Small intestine (tissue), 7 donors: ENCODE data around the gene DAPK1. TPM values are rescaled to one million over a fixed set of nuclear protein-coding genes. Genes with fewer than 3 reads are reported as not detected.
A peak's percentile ranks its signal among the peaks of the same experiment; 100 is the strongest.

Experiments used
- DNase-seq, 2 donors: peaks; one replicate each; pipeline versions ENCODE4 v3.0.0 to v3.0.0-alpha.2; 2013
- FAIRE-seq: peaks from 2 replicates; lab custom pipeline; 2012; peaks lifted over from hg19 to GRCh38; lab: Jason Lieb, UNC
- H3K27ac ChIP-seq, 3 donors: one replicate each; pipeline ENCODE4 v1.5.1; 2013; ENCODE audit warnings: low read length in 2 of 3, mild to moderate bottlenecking in 2 of 3, control low read depth in 1 of 3, inconsistent platforms in 1 of 3, low read depth in 1 of 3, moderate library complexity in 1 of 3
- H3K27me3 ChIP-seq, 3 donors: one replicate each; pipeline ENCODE4 v1.6.1; 2013; ENCODE audit warnings: low read length in 3 of 3, inconsistent platforms in 1 of 3; ENCODE audit not compliant: control insufficient read depth in 3 of 3, insufficient read depth in 3 of 3
- H3K36me3 ChIP-seq, 3 donors: one replicate each; pipeline ENCODE4 v1.6.1; 2013; ENCODE audit warnings: low read length in 3 of 3, inconsistent platforms in 1 of 3, low read depth in 1 of 3, mild to moderate bottlenecking in 1 of 3, moderate library complexity in 1 of 3; ENCODE audit not compliant: control insufficient read depth in 3 of 3, insufficient read depth in 2 of 3
- H3K4me1 ChIP-seq, 3 donors: one replicate each; pipeline ENCODE4 v1.6.1; 2013; ENCODE audit warnings: low read length in 2 of 3, inconsistent platforms in 1 of 3, low read depth in 1 of 3, mild to moderate bottlenecking in 1 of 3, moderate library complexity in 1 of 3; ENCODE audit not compliant: control insufficient read depth in 3 of 3, insufficient read depth in 2 of 3
- H3K4me3 ChIP-seq, 3 donors: one replicate each; pipeline ENCODE4 v1.5.1; 2013; ENCODE audit warnings: low read length in 3 of 3, control low read depth in 1 of 3, inconsistent platforms in 1 of 3, low read depth in 1 of 3, mild to moderate bottlenecking in 1 of 3, moderate library complexity in 1 of 3
- H3K9me3 ChIP-seq, 2 donors: one replicate each; pipeline ENCODE4 v1.6.1; 2013; ENCODE audit warnings: low read depth in 1 of 2, low read length in 1 of 2; ENCODE audit not compliant: control insufficient read depth in 2 of 2, insufficient read depth in 1 of 2
- WGBS, 3 donors: extraction: QIAGEN DNeasy Blood & Tissue Kit; methylation state at CpG; one replicate each; pipeline ENCODE4 v1.1.7; 2013; 5-methylcytosine and 5-hydroxymethylcytosine counted together
- polyA plus RNA-seq, 4 donors: library from polyadenylated mRNA; stranded (reverse) in 3 of 4; unstranded in 1 of 4; fragments of 200-250 nt in 3 of 4; fragments of 120-200 nt in 1 of 4; gene quantifications; one replicate each; pipeline versions ENCODE4 v1.2.1 to v1.2.3, GENCODE V29; 2013
- donor health status: healthy with polysubstance abuse.
- donor health status: control.
- donor health status: control.
- donor health status: Bipolar disorder and iron deficiency.
- donor health status: healthy.

Gene DAPK1
- polyA plus RNA-seq, 4 donors: 6.8 to 21.7 (median 9.6) TPM

- Histone ChIP-seq H3K9me3 (peaks cover 0 to 7% of the 10 kb centered on the region in 2 donors), H3K27me3 (no peaks in the 10 kb centered on the region), H3K27ac (no peak overlapping the region), H3K36me3 (peaks cover 0 to 8% (median 0%) of the 10 kb centered on the region in 3 donors), H3K4me3 (no peak overlapping the region), H3K4me1 (no peaks in the 10 kb centered on the region)
- DNase-seq: no peak
- WGBS, 3 donors: 89 to 97% (median 94%) methylated on average over 3 of the region's 3 CpGs
- no peak for FAIRE-seq
These were observed 133.2 kb downstream of the DAPK1 start for GRCh38 chr9:87630846-87631245.

GRCh38 chr9:87635656-87636501, 138.2 kb downstream of the DAPK1 start:
- H3K27me3 ChIP-seq: no peaks in the 10 kb centered on the region
- no peak overlapping the region for H3K27ac ChIP-seq
- DNase-seq (no peak), FAIRE-seq (no peak)
- WGBS, 3 donors: 90 to 93% (median 92%) methylated on average over 15 of the region's 15 CpGs
- H3K9me3 ChIP-seq: no peaks in the 10 kb centered on the region
- H3K4me3 ChIP-seq: no peak overlapping the region
- no peaks in the 10 kb centered on the region for H3K4me1 ChIP-seq
- peaks cover 0 to 12% (median 0%) of the 10 kb centered on the region in 3 donors for H3K36me3 ChIP-seq

GRCh38 chr9:87638292-87638691, 140.6 kb downstream of the DAPK1 start:
- FAIRE-seq (no peak), DNase-seq (no peak)
- H3K4me1 ChIP-seq: no peaks in the 10 kb centered on the region
- WGBS, 3 donors: 84 to 95% (median 91%) methylated on average over 6 of the region's 6 CpGs
- H3K36me3 ChIP-seq: peaks cover 0 to 12% (median 3%) of the 10 kb centered on the region in 3 donors
- no peak overlapping the region for H3K27ac ChIP-seq
- no peak overlapping the region for H3K4me3 ChIP-seq
- no peaks in the 10 kb centered on the region for H3K27me3 ChIP-seq
- H3K9me3 ChIP-seq: no peaks in the 10 kb centered on the region

GRCh38 chr9:87639949-87640348, 142.3 kb downstream of the DAPK1 start:
- FAIRE-seq (no peak), DNase-seq (no peak)
- Histone ChIP-seq H3K4me1 (no peaks in the 10 kb centered on the region), H3K9me3 (no peaks in the 10 kb centered on the region), H3K36me3 (peaks cover 0 to 6% (median 3%) of the 10 kb centered on the region in 3 donors), H3K27me3 (no peaks in the 10 kb centered on the region), H3K27ac (no peak overlapping the region), H3K4me3 (no peak overlapping the region)
- 73 to 80% (median 79%) methylated on average over 4 of the region's 4 CpGs for WGBS, 3 donors

GRCh38 chr9:87640385-87640795, 142.7 kb downstream of the DAPK1 start:
- H3K4me3 ChIP-seq: no peak overlapping the region
- peaks cover 0 to 6% (median 3%) of the 10 kb centered on the region in 3 donors for H3K36me3 ChIP-seq
- DNase-seq (peak in 1 of 2 donors; percentile 6), FAIRE-seq (no peak)
- no peaks in the 10 kb centered on the region for H3K27me3 ChIP-seq
- no peak overlapping the region for H3K27ac ChIP-seq
- H3K9me3 ChIP-seq: no peaks in the 10 kb centered on the region
- H3K4me1 ChIP-seq: no peaks in the 10 kb centered on the region
- 57 to 79% (median 70%) methylated on average over 5 of the region's 5 CpGs for WGBS, 3 donors

- H3K4me3 ChIP-seq: no peak overlapping the region
- no peaks in the 10 kb centered on the region for H3K4me1 ChIP-seq
- 84 to 94% (median 93%) methylated on average over 3 of the region's 3 CpGs for WGBS, 3 donors
- no peaks in the 10 kb centered on the region for H3K9me3 ChIP-seq
- peaks cover 0 to 6% (median 3%) of the 10 kb centered on the region in 3 donors for H3K36me3 ChIP-seq
- DNase-seq: no peak
- FAIRE-seq: no peak
- no peaks in the 10 kb centered on the region for H3K27me3 ChIP-seq
- no peak overlapping the region for H3K27ac ChIP-seq
These were observed 143.4 kb downstream of the DAPK1 start for GRCh38 chr9:87641067-87641466.

GRCh38 chr9:87642330-87643106, 144.9 kb downstream of the DAPK1 start:
- Histone ChIP-seq H3K4me1 (no peaks in the 10 kb centered on the region), H3K27ac (no peak overlapping the region), H3K27me3 (no peaks in the 10 kb centered on the region), H3K4me3 (no peak overlapping the region), H3K36me3 (peaks cover 0 to 6% (median 3%) of the 10 kb centered on the region in 3 donors), H3K9me3 (no peaks in the 10 kb centered on the region)
- DNase-seq (no peak), FAIRE-seq (no peak)
- 66 to 84% (median 70%) methylated on average over 6 of the region's 6 CpGs for WGBS, 3 donors

GRCh38 chr9:87643107-87643650, 145.5 kb downstream of the DAPK1 start:
- Histone ChIP-seq H3K36me3 (peaks cover 0 to 6% (median 3%) of the 10 kb centered on the region in 3 donors), H3K27ac (no peak overlapping the region), H3K4me1 (no peaks in the 10 kb centered on the region), H3K27me3 (no peaks in the 10 kb centered on the region), H3K4me3 (no peak overlapping the region), H3K9me3 (no peaks in the 10 kb centered on the region)
- FAIRE-seq (no peak), DNase-seq (no peak)
- WGBS, 3 donors: 73 to 89% (median 73%) methylated on average over 9 of the region's 9 CpGs
